ENCODE results near the gene DPP10.

Gene DPP10

DNA sequence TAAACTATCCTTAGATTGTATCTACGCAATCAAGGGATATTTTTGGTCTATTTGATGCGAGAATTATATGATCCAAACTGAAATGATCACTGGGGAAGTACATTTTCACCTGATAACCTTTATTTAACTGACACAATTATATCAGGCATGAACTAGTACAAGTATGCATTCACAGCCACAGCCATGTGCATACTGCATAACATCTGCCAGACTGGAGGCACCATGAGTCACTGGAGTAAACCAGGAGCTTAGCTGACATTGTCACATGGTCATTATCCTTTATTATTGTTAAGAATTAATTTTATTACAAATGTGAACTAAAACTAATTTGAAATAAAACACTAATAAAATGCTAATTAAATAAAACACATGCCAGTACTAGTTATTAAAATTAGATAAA, 1127.1 kb downstream of the DPP10 start:
- TF ChIP-seq POLR2AphosphoS5 (IDR thresholded peaks at IDR 0.05; ENCODE audit: low read depth, low read length) = no peak
- TF ChIP-seq SIN3A (IDR thresholded peaks at IDR 0.05; ENCODE audit: borderline replicate concordance, insufficient read depth, low read length) = no peak
- no peak for TF ChIP-seq FOXP2 (optimal IDR thresholded peaks at IDR 0.05; ENCODE audit: borderline replicate concordance, extremely low read depth, extremely low read length, insufficient read depth)
- no peak for TF ChIP-seq REST (IDR thresholded peaks at IDR 0.05; ENCODE audit: insufficient read depth in 1 of 2, low read depth in 2 of 2, low read length in 2 of 2)
- no peak for TF ChIP-seq TAF1 (IDR thresholded peaks at IDR 0.05; ENCODE audit: borderline replicate concordance, insufficient read depth, low read length)

- TF ChIP-seq SIN3A (IDR thresholded peaks at IDR 0.05; ENCODE audit: borderline replicate concordance, insufficient read depth, low read length) = no peak
Measured at GRCh38 chr2:115572746-115573145, 1130.3 kb downstream of the DPP10 start.

DNA sequence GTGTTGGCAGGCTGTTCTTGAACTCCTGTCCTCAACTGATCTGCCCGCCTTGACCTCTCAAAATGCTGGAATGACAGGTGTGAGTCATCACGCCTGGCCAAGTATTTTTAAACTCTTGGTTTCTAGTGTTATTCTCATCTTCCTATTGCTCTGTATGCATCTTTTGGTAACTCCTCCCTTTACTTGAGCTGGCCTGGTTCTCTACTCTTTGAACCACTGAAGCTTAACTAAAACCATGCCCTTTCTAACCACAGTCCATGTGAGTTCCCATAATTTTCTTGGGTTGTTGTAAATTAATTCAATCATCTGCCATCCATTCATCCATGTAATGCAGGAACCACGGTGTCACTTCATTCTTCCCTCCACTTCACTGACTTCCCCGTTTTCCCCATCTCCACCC, 1131.3 kb downstream of the DPP10 start:
- TF ChIP-seq REST (IDR thresholded peaks at IDR 0.05; ENCODE audit: insufficient read depth in 1 of 2, low read depth in 2 of 2, low read length in 2 of 2) (no peak), TAF1 (IDR thresholded peaks at IDR 0.05; ENCODE audit: borderline replicate concordance, insufficient read depth, low read length) (no peak), SIN3A (IDR thresholded peaks at IDR 0.05; ENCODE audit: borderline replicate concordance, insufficient read depth, low read length) (no peak), FOXP2 (optimal IDR thresholded peaks at IDR 0.05; ENCODE audit: borderline replicate concordance, extremely low read depth, extremely low read length, insufficient read depth) (no peak), POLR2AphosphoS5 (IDR thresholded peaks at IDR 0.05; ENCODE audit: low read depth, low read length) (no peak)

DNA sequence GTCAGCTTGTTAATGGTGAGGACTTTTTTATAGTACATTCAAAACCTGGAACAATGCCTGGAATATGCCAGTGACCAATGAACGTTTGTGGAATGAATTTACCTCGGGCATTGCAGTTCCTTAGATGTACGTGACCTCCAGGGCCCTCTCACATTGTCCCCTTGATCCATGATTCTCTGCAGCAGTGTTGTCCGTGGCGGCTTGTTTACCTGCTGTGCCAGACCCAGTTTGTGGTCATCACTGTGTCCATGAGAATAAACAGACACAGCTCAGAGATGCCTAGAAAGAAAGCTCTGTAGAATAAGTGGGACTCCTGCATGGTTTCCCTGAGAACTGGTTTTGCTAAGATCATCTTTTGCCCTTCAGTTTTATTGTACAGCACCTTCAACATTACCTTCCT, 1132.2 kb downstream of the DPP10 start:
- TF ChIP-seq FOXP2 (optimal IDR thresholded peaks at IDR 0.05; ENCODE audit: borderline replicate concordance, extremely low read depth, extremely low read length, insufficient read depth) (no peak), POLR2AphosphoS5 (IDR thresholded peaks at IDR 0.05; ENCODE audit: low read depth, low read length) (no peak), SIN3A (IDR thresholded peaks at IDR 0.05; ENCODE audit: borderline replicate concordance, insufficient read depth, low read length) (no peak), REST (IDR thresholded peaks at IDR 0.05; ENCODE audit: insufficient read depth in 1 of 2, low read depth in 2 of 2, low read length in 2 of 2) (no peak), TAF1 (IDR thresholded peaks at IDR 0.05; ENCODE audit: borderline replicate concordance, insufficient read depth, low read length) (no peak)

DNA sequence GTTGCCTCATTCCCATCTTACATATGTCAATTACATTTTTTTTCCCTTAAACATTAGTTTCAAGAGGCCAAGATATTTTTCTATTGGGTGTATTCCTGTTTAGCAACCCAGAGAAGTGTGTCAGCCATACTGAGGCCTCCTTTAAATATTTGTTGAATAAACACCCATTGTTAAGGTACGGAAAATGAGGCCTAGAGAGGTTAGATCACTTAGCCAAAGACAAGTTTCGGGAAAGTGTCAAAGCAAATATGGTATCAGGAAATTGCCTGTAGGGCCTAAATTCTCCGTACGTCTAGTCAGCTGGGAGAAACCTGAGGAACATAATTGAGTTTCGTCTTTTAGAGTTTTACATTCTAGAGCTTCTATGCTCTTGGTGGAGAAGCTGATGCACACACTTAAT, 1138.3 kb downstream of the DPP10 start:
- TF ChIP-seq FOXP2 (optimal IDR thresholded peaks at IDR 0.05; ENCODE audit: borderline replicate concordance, extremely low read depth, extremely low read length, insufficient read depth) = no peak

DNA sequence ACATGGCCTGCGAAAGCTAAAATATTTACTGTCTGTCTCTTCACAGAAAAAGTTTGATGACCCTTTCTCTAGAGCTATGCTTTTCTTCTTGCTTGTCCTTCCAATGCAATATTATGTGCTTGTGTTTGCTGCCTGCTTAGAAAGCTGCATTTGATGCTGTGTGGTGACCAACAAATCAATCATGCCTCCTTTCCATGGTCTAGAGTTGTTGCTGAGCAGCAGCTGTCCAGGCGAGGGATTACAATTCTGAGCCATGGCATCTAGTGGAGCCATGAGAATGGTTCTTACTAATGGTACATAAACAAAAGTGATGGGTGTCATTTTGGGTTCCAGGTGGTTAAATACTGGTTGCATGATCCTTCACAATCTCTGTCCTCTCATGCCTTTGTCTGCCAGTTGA, 1142.1 kb downstream of the DPP10 start:
- TF ChIP-seq TAF1 (IDR thresholded peaks at IDR 0.05; ENCODE audit: borderline replicate concordance, insufficient read depth, low read length) (no peak), SIN3A (IDR thresholded peaks at IDR 0.05; ENCODE audit: borderline replicate concordance, insufficient read depth, low read length) (no peak), POLR2AphosphoS5 (IDR thresholded peaks at IDR 0.05; ENCODE audit: low read depth, low read length) (no peak), FOXP2 (optimal IDR thresholded peaks at IDR 0.05; ENCODE audit: borderline replicate concordance, extremely low read depth, extremely low read length, insufficient read depth) (no peak), REST (IDR thresholded peaks at IDR 0.05; ENCODE audit: insufficient read depth in 1 of 2, low read depth in 2 of 2, low read length in 2 of 2) (no peak)
